Endothelial cell of umbilical vein (primary cell): ENCODE measurements around the gene ARHGEF1.

ENCODE experiments used
- EZH2 ChIP-seq: IDR thresholded peaks from 2 replicates; pipeline ENCODE4 v1.6.1; 2012; ENCODE audit warnings: borderline replicate concordance, low read depth, mild to moderate bottlenecking, moderate library complexity, low read length, inconsistent platforms; ENCODE audit not compliant: severe bottlenecking
- JUN ChIP-seq: IDR thresholded peaks from 2 replicates; pipeline ENCODE4 v1.6.1; 2011; ENCODE audit warnings: borderline replicate concordance, low read depth; ENCODE audit not compliant: insufficient read length, insufficient read depth
- POLR2A ChIP-seq: IDR thresholded peaks from 2 replicates; pipeline ENCODE4 v1.6.1; 2012; ENCODE audit warnings: low read depth, mild to moderate bottlenecking, control low read depth, low read length
- POLR2AphosphoS5 ChIP-seq: IDR thresholded peaks from 2 replicates; pipeline ENCODE4 v1.6.1; 2012; ENCODE audit warnings: low read depth, mild to moderate bottlenecking, control low read depth, low read length, moderate library complexity; ENCODE audit not compliant: insufficient read depth
- TF ChIP-seq, protein P1 (sequence below), 2 donors: IDR thresholded peaks; 1 replicate in 1 of 2; 2 replicates in 1 of 2; pipeline ENCODE4 v1.5.1; 2011; ENCODE audit warnings: low read length in 2 of 2, mild to moderate bottlenecking in 2 of 2, moderate library complexity in 2 of 2, control low read depth in 1 of 2, inconsistent platforms in 1 of 2, low read depth in 1 of 2; ENCODE audit not compliant: insufficient read depth in 1 of 2; ENCODE audit errors: extremely low read depth in 1 of 2

DNA sequence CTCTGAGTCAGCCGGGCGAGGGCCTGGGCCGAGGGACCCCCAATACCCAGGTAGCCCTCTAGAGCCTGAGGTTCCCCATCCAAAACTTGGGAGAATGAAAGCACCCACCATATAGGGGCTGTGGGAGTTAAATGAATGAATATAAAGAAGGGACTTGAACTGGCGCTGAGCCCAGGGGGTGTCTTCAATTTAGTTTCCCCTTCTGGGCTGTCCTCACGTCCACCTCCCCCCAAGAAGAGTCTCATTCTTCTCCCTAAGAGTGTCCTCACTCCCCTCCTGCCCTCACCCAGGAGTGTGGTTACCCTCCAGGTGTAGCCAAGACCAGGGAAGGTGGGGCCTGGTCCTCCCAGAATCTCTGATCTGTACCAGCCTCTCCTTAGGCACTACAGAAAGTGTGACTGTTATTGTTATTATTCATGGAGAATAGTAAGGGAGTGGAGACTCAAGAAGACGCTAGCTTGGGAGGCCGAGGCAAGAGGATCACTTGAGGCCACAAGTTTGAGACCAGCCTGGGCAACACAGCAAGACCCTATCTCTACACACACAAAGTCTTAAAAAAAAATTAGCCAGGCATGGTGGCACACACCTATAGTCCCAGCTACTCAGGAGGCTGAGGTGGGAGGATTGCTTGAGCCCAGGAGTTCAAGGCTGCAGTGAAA, 3.2 kb upstream of the ARHGEF1 start:
- TF ChIP-seq, protein P1, sequence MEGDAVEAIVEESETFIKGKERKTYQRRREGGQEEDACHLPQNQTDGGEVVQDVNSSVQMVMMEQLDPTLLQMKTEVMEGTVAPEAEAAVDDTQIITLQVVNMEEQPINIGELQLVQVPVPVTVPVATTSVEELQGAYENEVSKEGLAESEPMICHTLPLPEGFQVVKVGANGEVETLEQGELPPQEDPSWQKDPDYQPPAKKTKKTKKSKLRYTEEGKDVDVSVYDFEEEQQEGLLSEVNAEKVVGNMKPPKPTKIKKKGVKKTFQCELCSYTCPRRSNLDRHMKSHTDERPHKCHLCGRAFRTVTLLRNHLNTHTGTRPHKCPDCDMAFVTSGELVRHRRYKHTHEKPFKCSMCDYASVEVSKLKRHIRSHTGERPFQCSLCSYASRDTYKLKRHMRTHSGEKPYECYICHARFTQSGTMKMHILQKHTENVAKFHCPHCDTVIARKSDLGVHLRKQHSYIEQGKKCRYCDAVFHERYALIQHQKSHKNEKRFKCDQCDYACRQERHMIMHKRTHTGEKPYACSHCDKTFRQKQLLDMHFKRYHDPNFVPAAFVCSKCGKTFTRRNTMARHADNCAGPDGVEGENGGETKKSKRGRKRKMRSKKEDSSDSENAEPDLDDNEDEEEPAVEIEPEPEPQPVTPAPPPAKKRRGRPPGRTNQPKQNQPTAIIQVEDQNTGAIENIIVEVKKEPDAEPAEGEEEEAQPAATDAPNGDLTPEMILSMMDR (IDR thresholded peaks at IDR 0.05; ENCODE audit: extremely low read depth in 1 of 2, insufficient read depth in 1 of 2, low read depth in 1 of 2, low read length in 2 of 2), result no peak
- TF ChIP-seq EZH2 (no peak), POLR2AphosphoS5 (no peak), POLR2A (no peak), JUN (no peak)
